Measurements from ENCODE around the gene KLRC2. TPM values are rescaled to one million over a fixed set of nuclear protein-coding genes. Genes with fewer than 3 reads are reported as not detected.
"Not testable (repeated sequence)": the region's sequence is repeated elsewhere in the genome, so short reads cannot be mapped to it uniquely, and the experiment has no call there.

KLRC2 gene
- polyA plus RNA-seq, result 1.6 TPM
- long read RNA-seq, donor 1, result 0 reads
- long read RNA-seq, donor 2, result 0 reads
- long read RNA-seq, donor 3, result 0 reads
- long read RNA-seq, donor 4, result 0 reads
- long read RNA-seq, donor 5, result 0 reads
- long read RNA-seq, donor 6, result 0 reads
- long read RNA-seq, donor 7, result 0 reads
- long read RNA-seq, donor 8, partial matches to known transcripts, result 0 of 1 reads
- long read RNA-seq, donor 8, other reads (novel, unspliced or antisense), result 0 of 1 reads
- long read RNA-seq, donor 9, partial matches to known transcripts, result 0 of 1 reads
- long read RNA-seq, donor 9, other reads (novel, unspliced or antisense), result 0 of 1 reads
- long read RNA-seq, donor 10, result 0 reads
- long read RNA-seq, donor 11, result 0 reads

- H3K27me3 ChIP-seq (ENCODE audit: control insufficient read depth, insufficient read depth, low read length); H3K4me3 ChIP-seq (ENCODE audit: low read length); H3K4me1 ChIP-seq (ENCODE audit: control insufficient read depth, insufficient read depth, low read length); H3K36me3 ChIP-seq (ENCODE audit: control insufficient read depth, insufficient read depth, low read length); H3K9me3 ChIP-seq (ENCODE audit: control insufficient read depth, low read depth, low read length); H3K27ac ChIP-seq (ENCODE audit: low read length): not testable (repeated sequence)
- peak in 1 of 2 donors; percentile 12 for DNase-seq
- 50% methylated on average over 1 of the region's 3 CpGs for WGBS (ENCODE audit: insufficient coverage, low lambda C conversion rate)
Measured at GRCh38 chr12:10435816-10436215, at the start of gene KLRC2. Gene KLRC2 (minus strand): TSS chr12:10436010. CDS start chr12:10435986, 24 bp downstream.

GRCh38 chr12:10481901-10482300 lies 46.1 kb upstream of the KLRC2 start:
- not testable (repeated sequence) for H3K9me3 ChIP-seq (ENCODE audit: control insufficient read depth, low read depth, low read length); H3K4me3 ChIP-seq (ENCODE audit: low read length); H3K27me3 ChIP-seq (ENCODE audit: control insufficient read depth, insufficient read depth, low read length); DNase-seq; H3K36me3 ChIP-seq (ENCODE audit: control insufficient read depth, insufficient read depth, low read length); H3K27ac ChIP-seq (ENCODE audit: low read length); H3K4me1 ChIP-seq (ENCODE audit: control insufficient read depth, insufficient read depth, low read length)
- no CpG with 5 or more reads among the region's 2 CpGs for WGBS (ENCODE audit: insufficient coverage, low lambda C conversion rate)

GRCh38 chr12:10472808-10473207 lies 37.0 kb upstream of the KLRC2 start:
- not testable (repeated sequence) for H3K4me3 ChIP-seq (ENCODE audit: low read length); DNase-seq; H3K9me3 ChIP-seq (ENCODE audit: control insufficient read depth, low read depth, low read length); H3K27ac ChIP-seq (ENCODE audit: low read length); H3K36me3 ChIP-seq (ENCODE audit: control insufficient read depth, insufficient read depth, low read length); H3K27me3 ChIP-seq (ENCODE audit: control insufficient read depth, insufficient read depth, low read length); H3K4me1 ChIP-seq (ENCODE audit: control insufficient read depth, insufficient read depth, low read length)
- no CpG with 5 or more reads among the region's 5 CpGs for WGBS (ENCODE audit: insufficient coverage, low lambda C conversion rate)

GRCh38 chr12:10469701-10470100 lies 33.9 kb upstream of the KLRC2 start:
- H3K9me3 ChIP-seq (ENCODE audit: control insufficient read depth, low read depth, low read length), result no peaks in the 10 kb centered on the region

DNA sequence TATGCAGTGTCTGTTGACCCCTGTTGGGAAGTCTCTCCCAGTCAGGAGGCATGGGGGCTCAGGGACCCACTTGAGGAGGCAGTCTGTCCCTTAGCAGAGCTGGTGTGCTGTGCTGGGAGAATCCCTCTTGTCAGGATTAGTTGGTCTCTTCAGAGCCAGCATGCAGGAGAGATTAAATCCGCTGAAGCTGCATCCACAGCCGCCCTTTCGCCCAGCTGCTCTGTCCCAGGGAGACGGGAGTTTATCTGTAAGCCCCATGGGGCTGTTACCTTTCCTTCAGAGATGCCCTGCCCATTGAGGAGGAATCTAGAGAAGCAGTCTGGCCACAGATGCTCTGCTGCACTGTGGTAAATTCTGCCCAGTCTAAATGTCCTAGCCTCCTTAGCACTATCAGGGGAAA lies 30.5 kb upstream of the KLRC2 start:
- no peak for DNase-seq
- H3K27me3 ChIP-seq (ENCODE audit: control insufficient read depth, insufficient read depth, low read length), result no peaks in the 10 kb centered on the region
- no peak overlapping the region for H3K27ac ChIP-seq (ENCODE audit: low read length)
- WGBS (ENCODE audit: insufficient coverage, low lambda C conversion rate), result no CpG with 5 or more reads among the region's 4 CpGs
- H3K4me1 ChIP-seq (ENCODE audit: control insufficient read depth, insufficient read depth, low read length), result no peaks in the 10 kb centered on the region
- no peaks in the 10 kb centered on the region for H3K36me3 ChIP-seq (ENCODE audit: control insufficient read depth, insufficient read depth, low read length)
- no peak overlapping the region for H3K4me3 ChIP-seq (ENCODE audit: low read length)
- H3K9me3 ChIP-seq (ENCODE audit: control insufficient read depth, low read depth, low read length), result peaks cover 6% of the 10 kb centered on the region

More at GRCh38 chr12:10469701-10470100, 33.9 kb upstream of the KLRC2 start:
- no CpG with 5 or more reads among the region's 1 CpG for WGBS (ENCODE audit: insufficient coverage, low lambda C conversion rate)
- no peaks in the 10 kb centered on the region for H3K4me1 ChIP-seq (ENCODE audit: control insufficient read depth, insufficient read depth, low read length)
- H3K4me3 ChIP-seq (ENCODE audit: low read length), result no peak overlapping the region
- H3K27ac ChIP-seq (ENCODE audit: low read length), result no peak overlapping the region
- H3K27me3 ChIP-seq (ENCODE audit: control insufficient read depth, insufficient read depth, low read length), result no peaks in the 10 kb centered on the region
- DNase-seq, result no peak
- no peaks in the 10 kb centered on the region for H3K36me3 ChIP-seq (ENCODE audit: control insufficient read depth, insufficient read depth, low read length)

- no peaks in the 10 kb centered on the region for H3K36me3 ChIP-seq (ENCODE audit: control insufficient read depth, insufficient read depth, low read length)
- H3K27me3 ChIP-seq (ENCODE audit: control insufficient read depth, insufficient read depth, low read length), result no peaks in the 10 kb centered on the region
- no peak overlapping the region for H3K4me3 ChIP-seq (ENCODE audit: low read length)
- H3K4me1 ChIP-seq (ENCODE audit: control insufficient read depth, insufficient read depth, low read length), result no peaks in the 10 kb centered on the region
- peaks cover 6% of the 10 kb centered on the region for H3K9me3 ChIP-seq (ENCODE audit: control insufficient read depth, low read depth, low read length)
- no peak overlapping the region for H3K27ac ChIP-seq (ENCODE audit: low read length)
- no peak for DNase-seq
- WGBS (ENCODE audit: insufficient coverage, low lambda C conversion rate), result no CpG with 5 or more reads among the region's 3 CpGs
Measured at GRCh38 chr12:10457760-10458159, 21.9 kb upstream of the KLRC2 start.

GRCh38 chr12:10456856-10457255 lies 21.0 kb upstream of the KLRC2 start:
- H3K4me3 ChIP-seq (ENCODE audit: low read length), result no peak overlapping the region
- H3K36me3 ChIP-seq (ENCODE audit: control insufficient read depth, insufficient read depth, low read length), result no peaks in the 10 kb centered on the region
- no CpG with 5 or more reads among the region's 2 CpGs for WGBS (ENCODE audit: insufficient coverage, low lambda C conversion rate)
- peaks cover 2% of the 10 kb centered on the region for H3K9me3 ChIP-seq (ENCODE audit: control insufficient read depth, low read depth, low read length)
- no peaks in the 10 kb centered on the region for H3K4me1 ChIP-seq (ENCODE audit: control insufficient read depth, insufficient read depth, low read length)
- H3K27ac ChIP-seq (ENCODE audit: low read length), result no peak overlapping the region
- no peak for DNase-seq
- no peaks in the 10 kb centered on the region for H3K27me3 ChIP-seq (ENCODE audit: control insufficient read depth, insufficient read depth, low read length)

DNA sequence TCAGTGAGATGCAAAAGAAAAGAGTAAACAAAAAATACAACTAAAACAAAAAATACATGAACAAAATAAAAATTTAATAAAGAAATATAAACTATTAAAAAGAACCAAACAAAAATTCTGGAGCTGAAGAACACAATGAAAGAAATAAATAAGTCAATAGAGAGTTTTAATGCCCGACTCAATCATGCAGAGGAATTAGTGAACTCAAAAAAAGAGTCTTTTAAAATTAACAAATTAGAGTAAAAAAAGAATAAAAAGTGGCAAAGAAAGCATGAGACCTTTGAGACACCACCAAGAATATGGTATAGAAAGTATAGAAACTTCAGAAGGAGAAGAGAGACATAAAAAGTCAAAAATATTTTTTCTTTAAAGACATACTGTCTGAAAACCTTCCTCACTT lies 20.0 kb upstream of the KLRC2 start:
- H3K4me1 ChIP-seq (ENCODE audit: control insufficient read depth, insufficient read depth, low read length), result no peaks in the 10 kb centered on the region
- no peaks in the 10 kb centered on the region for H3K36me3 ChIP-seq (ENCODE audit: control insufficient read depth, insufficient read depth, low read length)
- no peaks in the 10 kb centered on the region for H3K27me3 ChIP-seq (ENCODE audit: control insufficient read depth, insufficient read depth, low read length)
- H3K9me3 ChIP-seq (ENCODE audit: control insufficient read depth, low read depth, low read length), result no peaks in the 10 kb centered on the region
- no peak for DNase-seq
- 89% methylated on average over 1 of the region's 1 CpG for WGBS (ENCODE audit: insufficient coverage, low lambda C conversion rate)
- H3K4me3 ChIP-seq (ENCODE audit: low read length), result no peak overlapping the region
- no peak overlapping the region for H3K27ac ChIP-seq (ENCODE audit: low read length)

DNA sequence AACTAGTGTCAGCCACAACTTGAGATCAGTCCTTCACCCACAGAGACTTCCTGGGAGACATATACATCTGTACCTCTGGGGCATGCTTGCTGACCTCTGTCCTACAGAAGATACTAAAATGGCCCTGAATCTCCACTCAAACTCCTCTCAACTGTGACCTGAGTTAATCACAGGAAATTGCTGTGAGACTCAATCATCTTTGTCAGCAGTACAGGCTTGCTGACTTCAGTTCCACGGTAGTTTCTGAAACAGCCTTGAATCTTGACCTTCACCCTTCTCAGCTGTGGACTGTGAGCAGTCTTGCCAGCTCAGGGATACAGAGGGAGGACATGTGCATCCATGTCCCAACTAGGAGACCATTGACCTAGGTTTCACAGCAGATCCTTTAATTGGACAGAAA lies 18.7 kb upstream of the KLRC2 start:
- no peak overlapping the region for H3K27ac ChIP-seq (ENCODE audit: low read length)
- H3K9me3 ChIP-seq (ENCODE audit: control insufficient read depth, low read depth, low read length), result no peaks in the 10 kb centered on the region
- WGBS (ENCODE audit: insufficient coverage, low lambda C conversion rate), result no CpG with 5 or more reads among the region's 1 CpG
- no peak for DNase-seq
- no peaks in the 10 kb centered on the region for H3K4me1 ChIP-seq (ENCODE audit: control insufficient read depth, insufficient read depth, low read length)
- no peaks in the 10 kb centered on the region for H3K36me3 ChIP-seq (ENCODE audit: control insufficient read depth, insufficient read depth, low read length)
- H3K27me3 ChIP-seq (ENCODE audit: control insufficient read depth, insufficient read depth, low read length), result no peaks in the 10 kb centered on the region
- H3K4me3 ChIP-seq (ENCODE audit: low read length), result no peak overlapping the region

GRCh38 chr12:10453156-10453555 lies 17.3 kb upstream of the KLRC2 start, which contains the start of gene KLRC1:
Gene KLRC1 (minus strand): TSS chr12:10453377. CDS start chr12:10451156, 2,221 bp downstream.
- Histone ChIP-seq H3K4me3 (ENCODE audit: low read length) (no peak within 1 kb of the TSS), H3K9me3 (ENCODE audit: control insufficient read depth, low read depth, low read length) (no peaks in the 10 kb centered on the region), H3K36me3 (ENCODE audit: control insufficient read depth, insufficient read depth, low read length) (no peaks in the 10 kb centered on the region), H3K4me1 (ENCODE audit: control insufficient read depth, insufficient read depth, low read length) (no peaks in the 10 kb centered on the region), H3K27me3 (ENCODE audit: control insufficient read depth, insufficient read depth, low read length) (no peaks in the 10 kb centered on the region), H3K27ac (ENCODE audit: low read length) (no peak within 1 kb of the TSS)
- no peak for DNase-seq
- no CpG with 5 or more reads among the region's 2 CpGs for WGBS (ENCODE audit: insufficient coverage, low lambda C conversion rate)

GRCh38 chr12:10448236-10448635 lies 12.4 kb upstream of the KLRC2 start:
- no peaks in the 10 kb centered on the region for H3K4me1 ChIP-seq (ENCODE audit: control insufficient read depth, insufficient read depth, low read length)
- H3K36me3 ChIP-seq (ENCODE audit: control insufficient read depth, insufficient read depth, low read length), result no peaks in the 10 kb centered on the region
- H3K4me3 ChIP-seq (ENCODE audit: low read length), result no peak overlapping the region
- H3K27ac ChIP-seq (ENCODE audit: low read length), result no peak overlapping the region
- H3K9me3 ChIP-seq (ENCODE audit: control insufficient read depth, low read depth, low read length), result no peaks in the 10 kb centered on the region
- H3K27me3 ChIP-seq (ENCODE audit: control insufficient read depth, insufficient read depth, low read length), result no peaks in the 10 kb centered on the region
- WGBS (ENCODE audit: insufficient coverage, low lambda C conversion rate), result no CpG with 5 or more reads among the region's 4 CpGs
- no peak for DNase-seq

All from large intestine (tissue), 12 donors.